K562 (cell line): ENCODE results near the gene MRFAP1. TPM values are rescaled to one million over a fixed set of nuclear protein-coding genes. Genes with fewer than 3 reads are reported as not detected.

Source experiments
- BCOR ChIP-seq: fragments of 450-650 bp; IDR thresholded peaks from 2 replicates; pipeline ENCODE4 v1.6.1; 2016
- CCNT2 ChIP-seq: IDR thresholded peaks from 2 replicates; pipeline ENCODE4 v1.6.1; 2011; ENCODE audit warnings: borderline replicate concordance, low read depth, mild to moderate bottlenecking, moderate library complexity, mixed read lengths, low read length; ENCODE audit not compliant: insufficient read length; ENCODE audit errors: extremely low read depth
- CREB1 ChIP-seq, 2 experiments: sonication (generic) in 1 of 2; formaldehyde crosslinking in 1 of 2; IDR thresholded peaks; 2 replicates each; pipeline versions ENCODE4 v1.6.1 to v1.8.0; 2012 to 2022; ENCODE audit warnings: inconsistent platforms in 1 of 2, mild to moderate bottlenecking in 1 of 2, missing genetic modification reagents in 1 of 2, moderate library complexity in 1 of 2
- ETS2 ChIP-seq: IDR thresholded peaks from 2 replicates; pipeline ENCODE4 v1.6.1; 2016; ENCODE audit warnings: borderline replicate concordance, missing genetic modification characterization, mild to moderate bottlenecking, moderate library complexity, missing compliant biosample characterization; ENCODE audit not compliant: poor library complexity, severe bottlenecking
- HBP1 ChIP-seq: fragments of 450-650 bp; formaldehyde crosslinking; IDR thresholded peaks from 2 replicates; pipeline ENCODE4 v1.4.0; 2022; ENCODE audit warnings: missing genetic modification characterization
- MIER1 ChIP-seq: fragments of 450-650 bp; IDR thresholded peaks from 2 replicates; pipeline ENCODE4 v1.6.1; 2016; ENCODE audit warnings: antibody characterized with exemption, mild to moderate bottlenecking, low read depth
- RBM39 ChIP-seq: fragments of 200-400 bp; formaldehyde crosslinking; optimal IDR thresholded peaks from 2 replicates; pipeline ENCODE3; 2018; ENCODE audit warnings: low read depth, low read length
- SLC30A9 ChIP-seq: fragments of 250-450 bp; sonication (Bioruptor Pico); IDR thresholded peaks from 2 replicates; pipeline ENCODE4 v1.8.0; 2022; ENCODE audit warnings: mild to moderate bottlenecking, moderate library complexity
- TAF7 ChIP-seq: fragments of 450-650 bp; IDR thresholded peaks from 2 replicates; pipeline ENCODE4 v1.6.1; 2016; ENCODE audit warnings: missing genetic modification characterization, missing compliant biosample characterization
- ZNF24 ChIP-seq: fragments of 450-650 bp; IDR thresholded peaks from 2 replicates; pipeline ENCODE4 v1.6.1; 2016
- ZNF41 ChIP-seq: fragments of 250-450 bp; sonication (Bioruptor Pico); conservative IDR thresholded peaks from 2 replicates; pipeline ENCODE4 v1.4.0; 2020; ENCODE audit warnings: mild to moderate bottlenecking
- ZNF512 ChIP-seq: IDR thresholded peaks from 2 replicates; pipeline ENCODE4 v1.6.1; 2016; ENCODE audit warnings: missing genetic modification characterization, missing compliant biosample characterization
- ZNF717 ChIP-seq: fragments of 250-450 bp; sonication (Bioruptor Pico); IDR thresholded peaks from 2 replicates; pipeline ENCODE4 v1.5.0; 2021
- polyA plus RNA-seq, 8 experiments: library from polyadenylated mRNA; depleted of rRNA in 4 of 8; stranded (reverse) in 5 of 8; unstranded in 3 of 8; fragments of >200 nt; fragmentation: Nextera tagmentation in 2 of 8; fragmentation: Illumina TruSeq in 1 of 8; extraction: Ambion mirVana in 2 of 8; extraction: Trizol in 1 of 8; gene quantifications; 2 replicates each; pipeline versions ENCODE4 v1.2.1 to v1.2.3, GENCODE V29; 2011 to 2014; ENCODE audit warnings: inconsistent platforms in 1 of 8, missing spikeins in 1 of 8
- total RNA-seq, 7 experiments: library from RNA; depleted of rRNA in 6 of 7; stranded (reverse); fragments of >200 nt in 6 of 7; fragmentation: Illumina TruSeq in 2 of 7; extraction: Trizol in 2 of 7; gene quantifications; 2 replicates each; pipeline versions ENCODE4 v1.2.1 to v1.2.3, GENCODE V29; 2011 to 2021; ENCODE audit warnings: low replicate concordance in 1 of 7
- TF ChIP-seq, protein P1 (sequence below): fragments of 450-650 bp; IDR thresholded peaks from 2 replicates; pipeline ENCODE4 v1.6.1; 2016; ENCODE audit warnings: mild to moderate bottlenecking, moderate library complexity

MRFAP1 gene
- total and polyA plus RNA-seq, 9 of the 15 experiments (the other 6 are each of a cell fraction or from before 2014, with no cell fraction given), result 46.0 to 270 (median 151) TPM

GRCh38 chr4:6674500-6675149 lies 34.1 kb downstream of the MRFAP1 start (continued):
- no peak for TF ChIP-seq MIER1
- no peak for TF ChIP-seq RBM39
- no peak for TF ChIP-seq HBP1 (CRISPR knock-in tag)
- no peak for TF ChIP-seq ZNF24
- TF ChIP-seq, protein P1, sequence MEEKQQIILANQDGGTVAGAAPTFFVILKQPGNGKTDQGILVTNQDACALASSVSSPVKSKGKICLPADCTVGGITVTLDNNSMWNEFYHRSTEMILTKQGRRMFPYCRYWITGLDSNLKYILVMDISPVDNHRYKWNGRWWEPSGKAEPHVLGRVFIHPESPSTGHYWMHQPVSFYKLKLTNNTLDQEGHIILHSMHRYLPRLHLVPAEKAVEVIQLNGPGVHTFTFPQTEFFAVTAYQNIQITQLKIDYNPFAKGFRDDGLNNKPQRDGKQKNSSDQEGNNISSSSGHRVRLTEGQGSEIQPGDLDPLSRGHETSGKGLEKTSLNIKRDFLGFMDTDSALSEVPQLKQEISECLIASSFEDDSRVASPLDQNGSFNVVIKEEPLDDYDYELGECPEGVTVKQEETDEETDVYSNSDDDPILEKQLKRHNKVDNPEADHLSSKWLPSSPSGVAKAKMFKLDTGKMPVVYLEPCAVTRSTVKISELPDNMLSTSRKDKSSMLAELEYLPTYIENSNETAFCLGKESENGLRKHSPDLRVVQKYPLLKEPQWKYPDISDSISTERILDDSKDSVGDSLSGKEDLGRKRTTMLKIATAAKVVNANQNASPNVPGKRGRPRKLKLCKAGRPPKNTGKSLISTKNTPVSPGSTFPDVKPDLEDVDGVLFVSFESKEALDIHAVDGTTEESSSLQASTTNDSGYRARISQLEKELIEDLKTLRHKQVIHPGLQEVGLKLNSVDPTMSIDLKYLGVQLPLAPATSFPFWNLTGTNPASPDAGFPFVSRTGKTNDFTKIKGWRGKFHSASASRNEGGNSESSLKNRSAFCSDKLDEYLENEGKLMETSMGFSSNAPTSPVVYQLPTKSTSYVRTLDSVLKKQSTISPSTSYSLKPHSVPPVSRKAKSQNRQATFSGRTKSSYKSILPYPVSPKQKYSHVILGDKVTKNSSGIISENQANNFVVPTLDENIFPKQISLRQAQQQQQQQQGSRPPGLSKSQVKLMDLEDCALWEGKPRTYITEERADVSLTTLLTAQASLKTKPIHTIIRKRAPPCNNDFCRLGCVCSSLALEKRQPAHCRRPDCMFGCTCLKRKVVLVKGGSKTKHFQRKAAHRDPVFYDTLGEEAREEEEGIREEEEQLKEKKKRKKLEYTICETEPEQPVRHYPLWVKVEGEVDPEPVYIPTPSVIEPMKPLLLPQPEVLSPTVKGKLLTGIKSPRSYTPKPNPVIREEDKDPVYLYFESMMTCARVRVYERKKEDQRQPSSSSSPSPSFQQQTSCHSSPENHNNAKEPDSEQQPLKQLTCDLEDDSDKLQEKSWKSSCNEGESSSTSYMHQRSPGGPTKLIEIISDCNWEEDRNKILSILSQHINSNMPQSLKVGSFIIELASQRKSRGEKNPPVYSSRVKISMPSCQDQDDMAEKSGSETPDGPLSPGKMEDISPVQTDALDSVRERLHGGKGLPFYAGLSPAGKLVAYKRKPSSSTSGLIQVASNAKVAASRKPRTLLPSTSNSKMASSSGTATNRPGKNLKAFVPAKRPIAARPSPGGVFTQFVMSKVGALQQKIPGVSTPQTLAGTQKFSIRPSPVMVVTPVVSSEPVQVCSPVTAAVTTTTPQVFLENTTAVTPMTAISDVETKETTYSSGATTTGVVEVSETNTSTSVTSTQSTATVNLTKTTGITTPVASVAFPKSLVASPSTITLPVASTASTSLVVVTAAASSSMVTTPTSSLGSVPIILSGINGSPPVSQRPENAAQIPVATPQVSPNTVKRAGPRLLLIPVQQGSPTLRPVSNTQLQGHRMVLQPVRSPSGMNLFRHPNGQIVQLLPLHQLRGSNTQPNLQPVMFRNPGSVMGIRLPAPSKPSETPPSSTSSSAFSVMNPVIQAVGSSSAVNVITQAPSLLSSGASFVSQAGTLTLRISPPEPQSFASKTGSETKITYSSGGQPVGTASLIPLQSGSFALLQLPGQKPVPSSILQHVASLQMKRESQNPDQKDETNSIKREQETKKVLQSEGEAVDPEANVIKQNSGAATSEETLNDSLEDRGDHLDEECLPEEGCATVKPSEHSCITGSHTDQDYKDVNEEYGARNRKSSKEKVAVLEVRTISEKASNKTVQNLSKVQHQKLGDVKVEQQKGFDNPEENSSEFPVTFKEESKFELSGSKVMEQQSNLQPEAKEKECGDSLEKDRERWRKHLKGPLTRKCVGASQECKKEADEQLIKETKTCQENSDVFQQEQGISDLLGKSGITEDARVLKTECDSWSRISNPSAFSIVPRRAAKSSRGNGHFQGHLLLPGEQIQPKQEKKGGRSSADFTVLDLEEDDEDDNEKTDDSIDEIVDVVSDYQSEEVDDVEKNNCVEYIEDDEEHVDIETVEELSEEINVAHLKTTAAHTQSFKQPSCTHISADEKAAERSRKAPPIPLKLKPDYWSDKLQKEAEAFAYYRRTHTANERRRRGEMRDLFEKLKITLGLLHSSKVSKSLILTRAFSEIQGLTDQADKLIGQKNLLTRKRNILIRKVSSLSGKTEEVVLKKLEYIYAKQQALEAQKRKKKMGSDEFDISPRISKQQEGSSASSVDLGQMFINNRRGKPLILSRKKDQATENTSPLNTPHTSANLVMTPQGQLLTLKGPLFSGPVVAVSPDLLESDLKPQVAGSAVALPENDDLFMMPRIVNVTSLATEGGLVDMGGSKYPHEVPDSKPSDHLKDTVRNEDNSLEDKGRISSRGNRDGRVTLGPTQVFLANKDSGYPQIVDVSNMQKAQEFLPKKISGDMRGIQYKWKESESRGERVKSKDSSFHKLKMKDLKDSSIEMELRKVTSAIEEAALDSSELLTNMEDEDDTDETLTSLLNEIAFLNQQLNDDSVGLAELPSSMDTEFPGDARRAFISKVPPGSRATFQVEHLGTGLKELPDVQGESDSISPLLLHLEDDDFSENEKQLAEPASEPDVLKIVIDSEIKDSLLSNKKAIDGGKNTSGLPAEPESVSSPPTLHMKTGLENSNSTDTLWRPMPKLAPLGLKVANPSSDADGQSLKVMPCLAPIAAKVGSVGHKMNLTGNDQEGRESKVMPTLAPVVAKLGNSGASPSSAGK, result peak; percentile 88
- no peak for TF ChIP-seq SLC30A9 (CRISPR knock-in tag)
- 0 out of 2 replicates have a peak, but pooled peaks have one; percentile 7 for TF ChIP-seq CREB1 (IDR thresholded peaks at IDR 0.05)
- TF ChIP-seq CREB1 (CRISPR knock-in tag; IDR thresholded peaks at IDR 0.05), result no peak
- 0 out of 2 replicates have a peak, but pooled peaks have one; percentile 43 for TF ChIP-seq BCOR
- no peak for TF ChIP-seq CCNT2
- no peak for TF ChIP-seq ZNF512 (tag)
- TF ChIP-seq ZNF41 (CRISPR knock-in tag), result no peak
- no peak for TF ChIP-seq TAF7
- TF ChIP-seq ETS2 (tag), result no peak
- TF ChIP-seq ZNF717 (CRISPR knock-in tag), result no peak
